ENCODE measurements around the gene ZNF423.
A peak's percentile ranks its signal among the peaks of the same experiment; 100 is the strongest.

The ZNF423 gene

GRCh38 chr16:49854188-49854795, 1.6 kb downstream of the ZNF423 start:
- peaks cover 1% of the 10 kb centered on the region for H3K27me3 ChIP-seq (ENCODE audit: control insufficient read depth, insufficient read depth, low read length)

GRCh38 chr16:49852279-49852678, 3.6 kb downstream of the ZNF423 start:
- Histone ChIP-seq H3K9ac (ENCODE audit: low read depth, low read length) (no peak overlapping the region), H3K27me3 (ENCODE audit: control insufficient read depth, insufficient read depth, low read length) (no peaks in the 10 kb centered on the region), H3K36me3 (ENCODE audit: control insufficient read depth, insufficient read depth, low read length) (no peaks in the 10 kb centered on the region), H3K4me1 (ENCODE audit: control insufficient read depth, insufficient read depth, low read length) (peaks cover 36% of the 10 kb centered on the region), H3K4me3 (ENCODE audit: low read depth, low read length) (no peak overlapping the region), H3K9me3 (ENCODE audit: control insufficient read depth, insufficient read depth, low read length) (no peaks in the 10 kb centered on the region)

More at GRCh38 chr16:49854188-49854795, 1.6 kb downstream of the ZNF423 start:
- H3K9me3 ChIP-seq (ENCODE audit: control insufficient read depth, insufficient read depth, low read length) = no peaks in the 10 kb centered on the region
- no peaks in the 10 kb centered on the region for H3K36me3 ChIP-seq (ENCODE audit: control insufficient read depth, insufficient read depth, low read length)
- peak overlapping the region; percentile 81 for H3K9ac ChIP-seq (ENCODE audit: low read depth, low read length)
- H3K4me3 ChIP-seq (ENCODE audit: low read depth, low read length) = peak overlapping the region; percentile 70
- peaks cover 34% of the 10 kb centered on the region for H3K4me1 ChIP-seq (ENCODE audit: control insufficient read depth, insufficient read depth, low read length)

- no peak overlapping the region for H3K4me3 ChIP-seq (ENCODE audit: low read depth, low read length)
Observed at GRCh38 chr16:49851468-49851787, 4.5 kb downstream of the ZNF423 start.

GRCh38 chr16:49850558-49851467, 5.1 kb downstream of the ZNF423 start:
- no peaks in the 10 kb centered on the region for H3K9me3 ChIP-seq (ENCODE audit: control insufficient read depth, insufficient read depth, low read length)
- H3K4me3 ChIP-seq (ENCODE audit: low read depth, low read length) = no peak overlapping the region
- no peaks in the 10 kb centered on the region for H3K36me3 ChIP-seq (ENCODE audit: control insufficient read depth, insufficient read depth, low read length)
- no peaks in the 10 kb centered on the region for H3K27me3 ChIP-seq (ENCODE audit: control insufficient read depth, insufficient read depth, low read length)
- peaks cover 41% of the 10 kb centered on the region for H3K4me1 ChIP-seq (ENCODE audit: control insufficient read depth, insufficient read depth, low read length)
- H3K9ac ChIP-seq (ENCODE audit: low read depth, low read length) = no peak overlapping the region

More at GRCh38 chr16:49851468-49851787, 4.5 kb downstream of the ZNF423 start:
- Histone ChIP-seq H3K9ac (ENCODE audit: low read depth, low read length) (no peak overlapping the region), H3K4me1 (ENCODE audit: control insufficient read depth, insufficient read depth, low read length) (peaks cover 41% of the 10 kb centered on the region), H3K36me3 (ENCODE audit: control insufficient read depth, insufficient read depth, low read length) (no peaks in the 10 kb centered on the region), H3K9me3 (ENCODE audit: control insufficient read depth, insufficient read depth, low read length) (no peaks in the 10 kb centered on the region), H3K27me3 (ENCODE audit: control insufficient read depth, insufficient read depth, low read length) (no peaks in the 10 kb centered on the region)

- no peaks in the 10 kb centered on the region for H3K36me3 ChIP-seq (ENCODE audit: control insufficient read depth, insufficient read depth, low read length)
- H3K9ac ChIP-seq (ENCODE audit: low read depth, low read length) = no peak overlapping the region
- peaks cover 41% of the 10 kb centered on the region for H3K4me1 ChIP-seq (ENCODE audit: control insufficient read depth, insufficient read depth, low read length)
- no peaks in the 10 kb centered on the region for H3K27me3 ChIP-seq (ENCODE audit: control insufficient read depth, insufficient read depth, low read length)
- no peak overlapping the region for H3K4me3 ChIP-seq (ENCODE audit: low read depth, low read length)
- H3K9me3 ChIP-seq (ENCODE audit: control insufficient read depth, insufficient read depth, low read length) = no peaks in the 10 kb centered on the region
Observed at GRCh38 chr16:49849754-49850108, 6.2 kb downstream of the ZNF423 start.

- no peak overlapping the region for H3K4me3 ChIP-seq (ENCODE audit: low read depth, low read length)
- no peak overlapping the region for H3K9ac ChIP-seq (ENCODE audit: low read depth, low read length)
- H3K4me1 ChIP-seq (ENCODE audit: control insufficient read depth, insufficient read depth, low read length) = peaks cover 45% of the 10 kb centered on the region
- H3K9me3 ChIP-seq (ENCODE audit: control insufficient read depth, insufficient read depth, low read length) = no peaks in the 10 kb centered on the region
- H3K36me3 ChIP-seq (ENCODE audit: control insufficient read depth, insufficient read depth, low read length) = no peaks in the 10 kb centered on the region
- no peaks in the 10 kb centered on the region for H3K27me3 ChIP-seq (ENCODE audit: control insufficient read depth, insufficient read depth, low read length)
Observed at GRCh38 chr16:49849037-49849753, 6.7 kb downstream of the ZNF423 start.

- H3K9ac ChIP-seq (ENCODE audit: low read depth, low read length) = no peak overlapping the region
- H3K4me3 ChIP-seq (ENCODE audit: low read depth, low read length) = no peak overlapping the region
- H3K4me1 ChIP-seq (ENCODE audit: control insufficient read depth, insufficient read depth, low read length) = peaks cover 43% of the 10 kb centered on the region
- no peaks in the 10 kb centered on the region for H3K27me3 ChIP-seq (ENCODE audit: control insufficient read depth, insufficient read depth, low read length)
- no peaks in the 10 kb centered on the region for H3K9me3 ChIP-seq (ENCODE audit: control insufficient read depth, insufficient read depth, low read length)
- no peaks in the 10 kb centered on the region for H3K36me3 ChIP-seq (ENCODE audit: control insufficient read depth, insufficient read depth, low read length)
Observed at GRCh38 chr16:49848530-49848929, 7.4 kb downstream of the ZNF423 start.

- H3K9me3 ChIP-seq (ENCODE audit: control insufficient read depth, insufficient read depth, low read length) = no peaks in the 10 kb centered on the region
- H3K4me3 ChIP-seq (ENCODE audit: low read depth, low read length) = no peak overlapping the region
- peaks cover 37% of the 10 kb centered on the region for H3K4me1 ChIP-seq (ENCODE audit: control insufficient read depth, insufficient read depth, low read length)
- no peak overlapping the region for H3K9ac ChIP-seq (ENCODE audit: low read depth, low read length)
- H3K27me3 ChIP-seq (ENCODE audit: control insufficient read depth, insufficient read depth, low read length) = no peaks in the 10 kb centered on the region
- H3K36me3 ChIP-seq (ENCODE audit: control insufficient read depth, insufficient read depth, low read length) = no peaks in the 10 kb centered on the region
Observed at GRCh38 chr16:49846800-49847199, 9.1 kb downstream of the ZNF423 start.

GRCh38 chr16:49844359-49844758, 11.6 kb downstream of the ZNF423 start:
- Histone ChIP-seq H3K4me3 (ENCODE audit: low read depth, low read length) (no peak overlapping the region), H3K9ac (ENCODE audit: low read depth, low read length) (no peak overlapping the region), H3K27me3 (ENCODE audit: control insufficient read depth, insufficient read depth, low read length) (no peaks in the 10 kb centered on the region), H3K9me3 (ENCODE audit: control insufficient read depth, insufficient read depth, low read length) (no peaks in the 10 kb centered on the region), H3K4me1 (ENCODE audit: control insufficient read depth, insufficient read depth, low read length) (peaks cover 32% of the 10 kb centered on the region), H3K36me3 (ENCODE audit: control insufficient read depth, insufficient read depth, low read length) (no peaks in the 10 kb centered on the region)

GRCh38 chr16:49843758-49844157, 12.2 kb downstream of the ZNF423 start:
- peaks cover 30% of the 10 kb centered on the region for H3K4me1 ChIP-seq (ENCODE audit: control insufficient read depth, insufficient read depth, low read length)
- no peak overlapping the region for H3K4me3 ChIP-seq (ENCODE audit: low read depth, low read length)
- H3K36me3 ChIP-seq (ENCODE audit: control insufficient read depth, insufficient read depth, low read length) = no peaks in the 10 kb centered on the region
- no peaks in the 10 kb centered on the region for H3K27me3 ChIP-seq (ENCODE audit: control insufficient read depth, insufficient read depth, low read length)
- no peak overlapping the region for H3K9ac ChIP-seq (ENCODE audit: low read depth, low read length)
- no peaks in the 10 kb centered on the region for H3K9me3 ChIP-seq (ENCODE audit: control insufficient read depth, insufficient read depth, low read length)

- no peaks in the 10 kb centered on the region for H3K36me3 ChIP-seq (ENCODE audit: control insufficient read depth, insufficient read depth, low read length)
- no peaks in the 10 kb centered on the region for H3K9me3 ChIP-seq (ENCODE audit: control insufficient read depth, insufficient read depth, low read length)
- no peaks in the 10 kb centered on the region for H3K27me3 ChIP-seq (ENCODE audit: control insufficient read depth, insufficient read depth, low read length)
- H3K4me1 ChIP-seq (ENCODE audit: control insufficient read depth, insufficient read depth, low read length) = peaks cover 33% of the 10 kb centered on the region
- H3K9ac ChIP-seq (ENCODE audit: low read depth, low read length) = no peak overlapping the region
- no peak overlapping the region for H3K4me3 ChIP-seq (ENCODE audit: low read depth, low read length)
Observed at GRCh38 chr16:49842972-49843371, 12.9 kb downstream of the ZNF423 start.
